ENCODE results near the gene CNOT4. TPM values are rescaled to one million over a fixed set of nuclear protein-coding genes. Genes with fewer than 3 reads are reported as not detected.

The CNOT4 gene
- total RNA-seq, 4 donors from 2014 or later: 19.2 to 33.4 (median 21.6) TPM

- TF ChIP-seq CTCF (IDR thresholded peaks at IDR 0.05; ENCODE audit: low read depth): no peak
These were observed 60.5 kb downstream of the CNOT4 start for GRCh38 chr7:135449436-135449835.

- no peak for TF ChIP-seq CTCF (IDR thresholded peaks at IDR 0.05; ENCODE audit: low read depth)
These were observed 61.1 kb downstream of the CNOT4 start for GRCh38 chr7:135448753-135449152.

GRCh38 chr7:135447748-135448147 lies 62.2 kb downstream of the CNOT4 start:
- TF ChIP-seq CTCF (IDR thresholded peaks at IDR 0.05; ENCODE audit: low read depth): no peak

- TF ChIP-seq CTCF (IDR thresholded peaks at IDR 0.05; ENCODE audit: low read depth): no peak
These were observed 64.2 kb downstream of the CNOT4 start for GRCh38 chr7:135445690-135446089.

- TF ChIP-seq CTCF (IDR thresholded peaks at IDR 0.05; ENCODE audit: low read depth): no peak
These were observed 68.1 kb downstream of the CNOT4 start for GRCh38 chr7:135441791-135442190.

- no peak for TF ChIP-seq CTCF (IDR thresholded peaks at IDR 0.05; ENCODE audit: low read depth)
These were observed 75.9 kb downstream of the CNOT4 start for GRCh38 chr7:135434047-135434446.

GRCh38 chr7:135430626-135431025 lies 79.3 kb downstream of the CNOT4 start:
- TF ChIP-seq CTCF (IDR thresholded peaks at IDR 0.05; ENCODE audit: low read depth): no peak

Data from subcutaneous adipose tissue (tissue), 4 donors.